GM21737 (cell line): ENCODE results near the gene PRTN3.

Experiments
- ATAC-seq: cut with Tn5 transposase; IDR thresholded peaks from one replicate; pipeline ENCODE4 v1.9.1; 2021; ENCODE audit warnings: mild to moderate bottlenecking, moderate library complexity; ENCODE audit not compliant: unreplicated experiment

The PRTN3 gene

GRCh38 chr19:840519-841206 lies at the start of gene PRTN3:
PRTN3 (plus strand) TSS chr19:840999; CDS start chr19:841009, 10 bp downstream.
- ATAC-seq = no peak

GRCh38 chr19:791007-791566 lies 49.7 kb upstream of the PRTN3 start:
- ATAC-seq = no peak

- no peak for ATAC-seq
Measured at GRCh38 chr19:791567-792305, 49.1 kb upstream of the PRTN3 start.

- no peak for ATAC-seq
Measured at GRCh38 chr19:792306-792885, 48.4 kb upstream of the PRTN3 start.

- no peak for ATAC-seq
Measured at GRCh38 chr19:793806-794205, 47.0 kb upstream of the PRTN3 start.

- no peak for ATAC-seq
Measured at GRCh38 chr19:795073-795611, 45.7 kb upstream of the PRTN3 start.

- ATAC-seq = no peak
Measured at GRCh38 chr19:795691-796581, 44.9 kb upstream of the PRTN3 start.

GRCh38 chr19:796692-797527 lies 43.9 kb upstream of the PRTN3 start, which contains the start of gene PTBP1:
PTBP1 (plus strand) TSS chr19:797452; CDS start chr19:797498, 46 bp downstream.
- ATAC-seq = peak; percentile 74

- peak; percentile 33 for ATAC-seq
Measured at GRCh38 chr19:797528-798414, 43.0 kb upstream of the PRTN3 start.

GRCh38 chr19:798415-799075 lies 42.3 kb upstream of the PRTN3 start:
- no peak for ATAC-seq

- ATAC-seq = no peak
Measured at GRCh38 chr19:799076-799881, 41.5 kb upstream of the PRTN3 start.

- no peak for ATAC-seq
Measured at GRCh38 chr19:800360-801029, 40.3 kb upstream of the PRTN3 start.

- ATAC-seq = no peak
Measured at GRCh38 chr19:801030-801860, 39.6 kb upstream of the PRTN3 start.

- ATAC-seq = no peak
Measured at GRCh38 chr19:801861-802497, 38.8 kb upstream of the PRTN3 start.

GRCh38 chr19:802498-803098 lies 38.2 kb upstream of the PRTN3 start:
- ATAC-seq = no peak
